ENCODE measurements around the gene PRKCZ. TPM values are rescaled to one million over a fixed set of nuclear protein-coding genes. Genes with fewer than 3 reads are reported as not detected.

Gene PRKCZ
- total and polyA plus RNA-seq, 2 of the 4 experiments (the other 2 are of a cell fraction), result 2.0 to 3.5 TPM

GRCh38 chr1:2188336-2188735 lies 138.1 kb downstream of the PRKCZ start:
- H2BK20ac ChIP-seq (ENCODE audit: low read depth, low read length), result no peak overlapping the region
- H2BK15ac ChIP-seq (ENCODE audit: low read depth, low read length), result no peak overlapping the region
- H4K8ac ChIP-seq (ENCODE audit: low read depth in 2 of 2, low read length in 2 of 2), result no peak overlapping the region
- H3K4me1 ChIP-seq (ENCODE audit: control insufficient read depth, insufficient read depth, low read length), result peaks cover 27% of the 10 kb centered on the region
- ChIA-PET POLR2A (ENCODE audit: unreplicated experiment) (no interaction called here), CTCF (interaction anchor here (1.5 kb wide), 1 partner anchor 49 kb away, joined by 3 read pairs; no protein-coding TSS in a partner anchor)
- no peak overlapping the region for H3K56ac ChIP-seq (ENCODE audit: extremely low read depth, insufficient read depth, low read length)
- no peak overlapping the region for H4K91ac ChIP-seq (ENCODE audit: insufficient read depth, low read depth, low read length)
- 0 out of 2 replicates have a peak, but pooled peaks cover 2% of the 10 kb centered on the region for H3K9me1 ChIP-seq (ENCODE audit: insufficient read depth, low read length)
- no peak overlapping the region for H3K9ac ChIP-seq (ENCODE audit: low read depth, low read length)
- no peak overlapping the region for H3K23ac ChIP-seq (ENCODE audit: low read depth, low read length)
- peaks cover 9% of the 10 kb centered on the region; the same call in 1 of the 2 replicates for H3K36me3 ChIP-seq (ENCODE audit: control insufficient read depth, insufficient read depth, low read length)
- H3K9me3 ChIP-seq (ENCODE audit: control insufficient read depth, insufficient read depth, low read length), result no peaks in the 10 kb centered on the region
- BruUV-seq (replicated peaks), result no TSS peak
- H3K4me3 ChIP-seq (ENCODE audit: insufficient read depth, low read depth, low read length), result no peak overlapping the region
- H3K14ac ChIP-seq (replicated peaks; ENCODE audit: low read depth, low read length), result no peak overlapping the region
- intact Hi-C loops (cut with micrococcal nuclease), result no loop called here
- H2AK5ac ChIP-seq (ENCODE audit: low read depth, low read length), result no peak overlapping the region
- DNase-seq (no peak), ATAC-seq (ENCODE audit: low read depth) (no peak)
- no peaks in the 10 kb centered on the region for H3K27me3 ChIP-seq (ENCODE audit: control insufficient read depth, insufficient read depth, low read length)
- H4K5ac ChIP-seq (ENCODE audit: low read depth, low read length), result no peak overlapping the region
- no peak overlapping the region for H3K4me2 ChIP-seq (ENCODE audit: low read depth, low read length)
- H3K4ac ChIP-seq (ENCODE audit: low read depth, low read length), result no peak overlapping the region
- H2AFZ ChIP-seq (replicated peaks; ENCODE audit: low read length, poor library complexity), result peak overlapping the region; percentile 35
- peak overlapping the region; percentile 47 for H2AK9ac ChIP-seq (replicated peaks; ENCODE audit: low read depth, low read length, poor library complexity)
- H3K27ac ChIP-seq (ENCODE audit: insufficient read depth, low read length), result no peak overlapping the region
- in situ Hi-C loops (cut with MboI; ENCODE audit: low sequenced_read_pairs), result loop anchor here (25.0 kb wide), 1 partner anchor 349 kb away; the partner anchor contains the start of genes HES5 and PANK4
- no peak overlapping the region for H3K18ac ChIP-seq (ENCODE audit: low read depth, low read length)
- H4K20me1 ChIP-seq (ENCODE audit: insufficient read depth, low read length), result 0 out of 2 replicates have a peak, but pooled peaks cover 12% of the 10 kb centered on the region
- no peak overlapping the region for H2BK120ac ChIP-seq (ENCODE audit: low read depth, low read length)
- no peak overlapping the region for H2BK5ac ChIP-seq (ENCODE audit: low read depth, low read length, poor library complexity, severe bottlenecking)
- dilution Hi-C loops (cut with HindIII; ENCODE audit: low sequenced_read_pairs, unreplicated experiment), result no loop called here
- TF ChIP-seq SMC3 (IDR thresholded peaks at IDR 0.05; ENCODE audit: low read depth, low read length) (no peak), RAD21 (IDR thresholded peaks at IDR 0.05; ENCODE audit: low read length) (no peak), RFX5 (IDR thresholded peaks at IDR 0.05; ENCODE audit: low read depth, low read length) (no peak), ELK1 (IDR thresholded peaks at IDR 0.05; ENCODE audit: borderline replicate concordance, low read depth, low read length) (no peak), FOS (IDR thresholded peaks at IDR 0.05; ENCODE audit: low read depth, low read length) (no peak), CEBPB (IDR thresholded peaks at IDR 0.05; ENCODE audit: low read depth, low read length) (no peak), MAZ (IDR thresholded peaks at IDR 0.05; ENCODE audit: borderline replicate concordance, low read depth, low read length) (no peak), USF2 (IDR thresholded peaks at IDR 0.05; ENCODE audit: low read depth, low read length) (no peak), MXI1 (IDR thresholded peaks at IDR 0.05; ENCODE audit: borderline replicate concordance, low read depth, low read length) (no peak), BHLHE40 (IDR thresholded peaks at IDR 0.05; ENCODE audit: low read depth, low read length) (no peak), CHD1 (IDR thresholded peaks at IDR 0.05; ENCODE audit: low read depth, low read length) (no peak), MAFK (IDR thresholded peaks at IDR 0.05; ENCODE audit: low read depth, low read length) (no peak), RCOR1 (IDR thresholded peaks at IDR 0.05; ENCODE audit: insufficient replicate concordance, low read length) (no peak), POLR2A (IDR thresholded peaks at IDR 0.05; ENCODE audit: low read depth, low read length) (no peak), CTCF (conservative IDR thresholded peaks at IDR 0.05; ENCODE audit: low read depth, low read length) (no peak), NFE2L2 (IDR thresholded peaks at IDR 0.05; ENCODE audit: low read depth, low read length) (no peak)
- H3K79me1 ChIP-seq (ENCODE audit: low read depth in 1 of 2, low read length in 2 of 2), result peaks cover 9 to 43% of the 10 kb centered on the region in 2 experiments
- 94% methylated on average over 5 of the region's 16 CpGs; no CpG with 5 or more reads in 1 of the 2 experiments for WGBS, 2 experiments (ENCODE audit: extremely low coverage in 2 of 2, insufficient read length in 1 of 2)
